PFSK-1 (cell line): ENCODE data around the gene SFTPA1.

ENCODE experiments used
- FOXP2 ChIP-seq: optimal IDR thresholded peaks from 2 replicates; pipeline ENCODE3; 2011; ENCODE audit warnings: borderline replicate concordance, control low read depth, inconsistent platforms; ENCODE audit not compliant: insufficient read depth; ENCODE audit errors: extremely low read length, extremely low read depth
- POLR2AphosphoS5 ChIP-seq: IDR thresholded peaks from 2 replicates; pipeline ENCODE4 v1.6.1; 2012; ENCODE audit warnings: low read depth, mild to moderate bottlenecking, control low read depth, low read length, moderate library complexity
- REST ChIP-seq, 2 experiments: IDR thresholded peaks; 2 replicates each; pipeline versions ENCODE4 v1.6.1 to v1.8.0; 2011 to 2012; ENCODE audit warnings: low read depth in 2 of 2, low read length in 2 of 2, control low read depth in 1 of 2, inconsistent platforms in 1 of 2, mild to moderate bottlenecking in 1 of 2, moderate library complexity in 1 of 2; ENCODE audit not compliant: insufficient read depth in 1 of 2
- SIN3A ChIP-seq: IDR thresholded peaks from 2 replicates; pipeline ENCODE4 v1.6.1; 2012; ENCODE audit warnings: mild to moderate bottlenecking, low read length, moderate library complexity, borderline replicate concordance; ENCODE audit not compliant: insufficient read depth
- TAF1 ChIP-seq: IDR thresholded peaks from 2 replicates; pipeline ENCODE4 v1.6.1; 2012; ENCODE audit warnings: low read length, control low read depth, borderline replicate concordance; ENCODE audit not compliant: insufficient read depth

GRCh38 chr10:79593377-79593776 lies 17.4 kb upstream of the SFTPA1 start:
- TF ChIP-seq SIN3A (no peak), REST (IDR thresholded peaks at IDR 0.05; ENCODE audit: insufficient read depth in 1 of 2, low read depth in 2 of 2, low read length in 2 of 2) (no peak), POLR2AphosphoS5 (no peak), TAF1 (no peak), FOXP2 (no peak)
